ENCODE data around the gene WDR33. TPM values are rescaled to one million over a fixed set of nuclear protein-coding genes. Genes with fewer than 3 reads are reported as not detected.

WDR33 gene
- total and polyA plus RNA-seq, 10 of the 15 experiments (the other 5 are each of a cell fraction or from before 2014, with no cell fraction given): 29.2 to 73.8 (median 45.6) TPM

- TF ChIP-seq ZBTB40 (IDR thresholded peaks at IDR 0.05; ENCODE audit: borderline replicate concordance): no peak
- no peak for TF ChIP-seq HSF1 (IDR thresholded peaks at IDR 0.05; ENCODE audit: low read depth, low read length)
- no peak for TF ChIP-seq FOXK2 (IDR thresholded peaks at IDR 0.05)
- TF ChIP-seq ZNF687 (IDR thresholded peaks at IDR 0.05): 0 out of 2 replicates have a peak, but pooled peaks have one; percentile 19
- TF ChIP-seq SPI1 (IDR thresholded peaks at IDR 0.05; ENCODE audit: borderline replicate concordance, insufficient read depth, low read depth, low read length): no peak
- TF ChIP-seq RBBP5 (conservative IDR thresholded peaks at IDR 0.05): peak; percentile 94; the same call in 1 of the 2 replicates
- peak; percentile 80; the same call in 1 of the 2 replicates for TF ChIP-seq EED (IDR thresholded peaks at IDR 0.05; ENCODE audit: low read depth)
- no peak for TF ChIP-seq STAT3 (IDR thresholded peaks at IDR 0.05; ENCODE audit: low read depth, low read length)
- peak; percentile 60; the same call in 1 of the 2 replicates for TF ChIP-seq MXI1 (IDR thresholded peaks at IDR 0.05; ENCODE audit: low read depth, low read length)
- TF ChIP-seq TARDBP (IDR thresholded peaks at IDR 0.05; ENCODE audit: borderline replicate concordance): no peak
- TF ChIP-seq RB1 (IDR thresholded peaks at IDR 0.05; ENCODE audit: borderline replicate concordance): no peak
- TF ChIP-seq ZNF274 (IDR thresholded peaks at IDR 0.05; ENCODE audit: insufficient read depth, insufficient read length): no peak
- TF ChIP-seq LARP7 (IDR thresholded peaks at IDR 0.05): no peak
- no peak for TF ChIP-seq TCF7 (IDR thresholded peaks at IDR 0.05; ENCODE audit: borderline replicate concordance)
- peak; percentile 20 for TF ChIP-seq SIX5 (IDR thresholded peaks at IDR 0.05; ENCODE audit: low read depth, low read length, severe bottlenecking)
- peak; percentile 89 to 90 for TF ChIP-seq IKZF2 (IDR thresholded peaks at IDR 0.05)
- TF ChIP-seq RAD21 (IDR thresholded peaks at IDR 0.05; ENCODE audit: insufficient read depth, low read depth, low read length): no peak
- no peak for TF ChIP-seq SRF (IDR thresholded peaks at IDR 0.05; ENCODE audit: low read depth in 2 of 2, low read length in 2 of 2)
- peak; percentile 85 for TF ChIP-seq IKZF1 (conservative IDR thresholded peaks at IDR 0.05)
- TF ChIP-seq BCL3 (IDR thresholded peaks at IDR 0.05; ENCODE audit: borderline replicate concordance, insufficient read depth, low read depth, low read length, poor library complexity, severe bottlenecking): peak; percentile 78
- no peak for TF ChIP-seq SREBF1 (IDR thresholded peaks at IDR 0.05; ENCODE audit: low read length)
These were observed 18.9 kb upstream of the WDR33 start (continued) for GRCh38 chr2:127829845-127830246.
